ENCODE results near the gene R3HCC1L.

Gene R3HCC1L

DNA sequence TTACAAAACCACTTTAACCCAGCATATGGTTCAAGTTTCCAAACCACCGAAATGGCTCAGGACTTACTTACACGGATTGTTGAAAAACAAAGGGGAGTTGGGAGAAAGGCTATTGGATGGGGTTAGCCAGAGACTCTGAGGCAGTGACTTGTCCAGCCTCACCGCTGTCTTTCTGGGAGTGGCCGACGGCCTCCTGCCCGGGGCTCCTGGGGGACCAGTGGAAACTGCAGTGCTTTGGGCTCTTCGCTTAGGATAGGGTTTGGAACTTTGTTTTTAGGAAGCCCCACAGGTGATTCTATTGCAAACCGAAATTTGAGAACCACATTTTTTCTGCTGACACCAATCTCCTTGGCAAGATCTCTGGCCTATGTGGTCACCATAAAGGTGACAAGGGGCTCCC is 38.1 kb upstream of the R3HCC1L start:
- Histone ChIP-seq H3K27me3 (ENCODE audit: insufficient read depth, low read depth, severe bottlenecking) (no peaks in the 10 kb centered on the region), H3K4me3 (ENCODE audit: low read depth, low read length) (no peak overlapping the region)
- TF ChIP-seq, protein P1, sequence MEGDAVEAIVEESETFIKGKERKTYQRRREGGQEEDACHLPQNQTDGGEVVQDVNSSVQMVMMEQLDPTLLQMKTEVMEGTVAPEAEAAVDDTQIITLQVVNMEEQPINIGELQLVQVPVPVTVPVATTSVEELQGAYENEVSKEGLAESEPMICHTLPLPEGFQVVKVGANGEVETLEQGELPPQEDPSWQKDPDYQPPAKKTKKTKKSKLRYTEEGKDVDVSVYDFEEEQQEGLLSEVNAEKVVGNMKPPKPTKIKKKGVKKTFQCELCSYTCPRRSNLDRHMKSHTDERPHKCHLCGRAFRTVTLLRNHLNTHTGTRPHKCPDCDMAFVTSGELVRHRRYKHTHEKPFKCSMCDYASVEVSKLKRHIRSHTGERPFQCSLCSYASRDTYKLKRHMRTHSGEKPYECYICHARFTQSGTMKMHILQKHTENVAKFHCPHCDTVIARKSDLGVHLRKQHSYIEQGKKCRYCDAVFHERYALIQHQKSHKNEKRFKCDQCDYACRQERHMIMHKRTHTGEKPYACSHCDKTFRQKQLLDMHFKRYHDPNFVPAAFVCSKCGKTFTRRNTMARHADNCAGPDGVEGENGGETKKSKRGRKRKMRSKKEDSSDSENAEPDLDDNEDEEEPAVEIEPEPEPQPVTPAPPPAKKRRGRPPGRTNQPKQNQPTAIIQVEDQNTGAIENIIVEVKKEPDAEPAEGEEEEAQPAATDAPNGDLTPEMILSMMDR (IDR thresholded peaks at IDR 0.05; ENCODE audit: low read depth, low read length) = no peak

DNA sequence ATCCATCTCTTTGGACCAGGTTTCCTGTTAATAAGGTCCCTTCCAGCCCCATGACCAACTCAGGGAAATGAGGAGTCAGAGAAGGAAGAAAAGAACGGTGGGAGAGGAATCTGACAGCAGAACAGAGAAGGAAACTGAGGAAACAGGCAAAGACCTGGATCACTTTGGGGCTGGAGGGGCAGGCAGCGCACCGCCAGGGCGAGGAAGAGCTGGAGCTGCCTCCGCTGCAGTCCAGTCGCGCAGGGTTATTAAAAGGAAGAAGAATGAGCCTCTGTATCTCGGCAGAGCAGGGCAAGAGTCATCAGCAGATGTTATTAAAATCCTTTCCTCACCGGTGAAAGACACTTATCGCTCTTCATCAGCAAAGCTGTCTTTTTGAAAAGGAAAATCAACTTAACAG is 37.7 kb upstream of the R3HCC1L start:
- no peak overlapping the region for H3K27ac ChIP-seq
- no peak overlapping the region for H3K4me3 ChIP-seq (ENCODE audit: low read depth, low read length)
- no peaks in the 10 kb centered on the region for H3K27me3 ChIP-seq (ENCODE audit: insufficient read depth, low read depth, severe bottlenecking)
- no peak for DNase-seq
- TF ChIP-seq, protein P1 (IDR thresholded peaks at IDR 0.05; ENCODE audit: low read depth, low read length) = no peak
- H3K36me3 ChIP-seq = no peaks in the 10 kb centered on the region
- no peaks in the 10 kb centered on the region for H3K9me3 ChIP-seq (ENCODE audit: severe bottlenecking)

More for the DNA sequence above, 38.1 kb upstream of the R3HCC1L start:
- no peak for DNase-seq
- H3K27ac ChIP-seq = no peak overlapping the region
- no peaks in the 10 kb centered on the region for H3K9me3 ChIP-seq (ENCODE audit: severe bottlenecking)
- H3K36me3 ChIP-seq = no peaks in the 10 kb centered on the region

DNA sequence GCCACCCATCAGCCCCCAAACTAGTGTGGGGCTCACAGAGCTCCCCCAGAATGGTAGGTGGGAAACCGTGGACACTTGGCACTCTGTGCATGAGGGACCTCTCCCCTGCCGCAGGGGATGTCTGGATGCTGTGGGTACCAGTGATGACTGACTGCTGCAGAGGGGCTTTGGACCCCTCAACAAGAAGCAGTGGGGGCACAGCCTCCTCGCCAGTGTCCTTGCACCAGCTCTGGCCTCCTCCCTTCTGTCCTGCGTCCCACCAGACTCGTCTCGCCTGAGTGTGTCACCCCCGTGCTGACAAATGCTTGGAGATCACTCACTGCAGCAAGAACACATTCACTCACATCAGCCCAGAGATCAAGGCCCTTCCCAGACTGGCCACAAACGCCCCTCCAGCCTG is 37.3 kb upstream of the R3HCC1L start:
- no peak for DNase-seq
- H3K4me3 ChIP-seq (ENCODE audit: low read depth, low read length) = no peak overlapping the region
- TF ChIP-seq, protein P1 (IDR thresholded peaks at IDR 0.05; ENCODE audit: low read depth, low read length) = no peak
- H3K27me3 ChIP-seq (ENCODE audit: insufficient read depth, low read depth, severe bottlenecking) = no peaks in the 10 kb centered on the region
- no peaks in the 10 kb centered on the region for H3K36me3 ChIP-seq
- H3K27ac ChIP-seq = no peak overlapping the region
- H3K9me3 ChIP-seq (ENCODE audit: severe bottlenecking) = no peaks in the 10 kb centered on the region

DNA sequence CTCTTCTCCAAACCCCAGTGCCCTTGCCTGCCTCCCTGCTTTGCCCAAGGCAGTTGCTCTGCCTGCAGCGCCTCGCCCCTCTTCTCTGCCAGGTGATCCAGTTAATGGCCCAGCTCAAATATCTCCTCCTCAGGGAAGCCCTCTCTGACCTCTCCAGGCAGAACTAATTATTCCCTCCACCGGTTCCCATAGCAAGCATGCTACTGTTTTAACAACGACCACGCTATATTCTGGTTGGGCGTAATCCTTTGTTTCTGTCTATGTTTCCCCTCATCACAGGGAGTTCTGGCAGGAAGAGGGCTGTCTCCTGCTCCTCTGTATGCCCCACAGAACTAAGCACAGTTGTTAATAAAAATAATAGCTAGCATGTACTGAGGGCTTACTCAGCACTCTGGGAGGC is 36.8 kb upstream of the R3HCC1L start:
- no peaks in the 10 kb centered on the region for H3K36me3 ChIP-seq
- TF ChIP-seq, protein P1 (IDR thresholded peaks at IDR 0.05; ENCODE audit: low read depth, low read length) = no peak
- H3K4me3 ChIP-seq (ENCODE audit: low read depth, low read length) = no peak overlapping the region
- no peaks in the 10 kb centered on the region for H3K27me3 ChIP-seq (ENCODE audit: insufficient read depth, low read depth, severe bottlenecking)
- no peaks in the 10 kb centered on the region for H3K9me3 ChIP-seq (ENCODE audit: severe bottlenecking)
- no peak for DNase-seq
- H3K27ac ChIP-seq = no peak overlapping the region

DNA sequence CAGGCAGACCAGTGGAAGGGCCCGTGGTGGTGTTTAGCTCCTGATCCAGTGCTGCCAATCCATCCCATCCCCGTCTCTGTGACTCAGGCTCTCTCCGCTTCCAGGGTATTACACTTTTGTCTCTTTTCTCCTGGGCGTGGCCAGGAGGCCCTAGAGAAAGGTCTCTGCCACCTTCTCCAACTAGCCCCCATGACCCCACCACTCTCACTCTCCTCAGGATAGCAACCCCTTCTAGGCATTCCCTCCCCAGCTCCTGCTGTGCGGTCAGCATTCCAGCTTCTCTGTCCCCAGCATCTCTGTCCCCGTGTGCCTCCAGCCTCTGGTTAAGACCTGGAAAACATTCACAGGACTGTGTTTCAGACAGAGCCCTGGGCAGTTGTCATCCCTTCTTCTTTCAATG is 36.2 kb upstream of the R3HCC1L start:
- H3K27ac ChIP-seq = no peak overlapping the region
- no peak overlapping the region for H3K4me3 ChIP-seq (ENCODE audit: low read depth, low read length)
- no peaks in the 10 kb centered on the region for H3K27me3 ChIP-seq (ENCODE audit: insufficient read depth, low read depth, severe bottlenecking)
- TF ChIP-seq, protein P1 (IDR thresholded peaks at IDR 0.05; ENCODE audit: low read depth, low read length) = no peak
- no peaks in the 10 kb centered on the region for H3K9me3 ChIP-seq (ENCODE audit: severe bottlenecking)
- no peak for DNase-seq
- H3K36me3 ChIP-seq = no peaks in the 10 kb centered on the region

DNA sequence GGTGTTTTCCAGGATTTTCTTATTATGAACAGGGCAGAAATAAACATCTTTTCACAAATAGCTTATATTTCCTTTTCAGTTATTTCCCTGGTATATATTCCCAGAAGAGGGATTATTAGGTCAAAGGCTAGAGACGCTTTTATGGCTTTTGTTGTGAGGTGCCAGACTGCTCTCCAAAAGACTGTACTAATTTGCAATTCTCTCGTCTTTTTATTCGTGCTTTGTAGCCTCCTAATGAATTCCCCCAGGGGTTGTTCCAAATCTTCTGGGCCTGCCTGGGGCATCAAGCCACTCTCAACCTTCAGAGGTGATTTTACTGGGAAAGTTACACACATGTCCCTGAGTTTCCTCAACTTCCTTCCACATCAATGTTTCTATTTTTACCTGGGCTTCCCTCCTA is 34.0 kb upstream of the R3HCC1L start:
- no peaks in the 10 kb centered on the region for H3K36me3 ChIP-seq
- no peak overlapping the region for H3K27ac ChIP-seq
- no peaks in the 10 kb centered on the region for H3K27me3 ChIP-seq (ENCODE audit: insufficient read depth, low read depth, severe bottlenecking)
- H3K9me3 ChIP-seq (ENCODE audit: severe bottlenecking) = no peaks in the 10 kb centered on the region
- TF ChIP-seq, protein P1 (IDR thresholded peaks at IDR 0.05; ENCODE audit: low read depth, low read length) = no peak
- no peak for DNase-seq
- H3K4me3 ChIP-seq (ENCODE audit: low read depth, low read length) = no peak overlapping the region

All from WERI-Rb-1 (cell line).